Liver (tissue), 9 donors: Measurements from ENCODE around the gene SLC24A3. TPM values are rescaled to one million over a fixed set of nuclear protein-coding genes. Genes with fewer than 3 reads are reported as not detected.

Experiments
- DNase-seq: peaks from one replicate; pipeline ENCODE4 v3.0.0-alpha.2; 2017; ENCODE audit warnings: low spot score
- H3K27ac ChIP-seq, 2 donors: one replicate each; pipeline ENCODE4 v1.7.0; 2013; ENCODE audit warnings: inconsistent platforms in 2 of 2, low read length in 2 of 2, control low read depth in 1 of 2, low read depth in 1 of 2, mild to moderate bottlenecking in 1 of 2
- H3K27me3 ChIP-seq, 4 donors: one replicate each; pipeline versions ENCODE4 v1.6.1 to v1.7.0; 2013; ENCODE audit warnings: low read length in 3 of 4, inconsistent platforms in 1 of 4, mild to moderate bottlenecking in 1 of 4, moderate library complexity in 1 of 4; ENCODE audit not compliant: control insufficient read depth in 4 of 4, insufficient read depth in 4 of 4
- H3K36me3 ChIP-seq, 4 donors: one replicate each; pipeline versions ENCODE4 v1.6.1 to v1.7.0; 2013; ENCODE audit warnings: low read length in 3 of 4, mild to moderate bottlenecking in 3 of 4, low read depth in 1 of 4, moderate library complexity in 1 of 4; ENCODE audit not compliant: control insufficient read depth in 4 of 4, insufficient read depth in 3 of 4
- H3K4me1 ChIP-seq, 4 donors: one replicate each; pipeline versions ENCODE4 v1.6.1 to v1.7.0; 2013; ENCODE audit warnings: low read length in 3 of 4, mild to moderate bottlenecking in 3 of 4, moderate library complexity in 1 of 4; ENCODE audit not compliant: control insufficient read depth in 4 of 4, insufficient read depth in 4 of 4
- H3K4me3 ChIP-seq, 3 donors: one replicate each; pipeline versions ENCODE4 v1.6.1 to v1.7.0; 2013; ENCODE audit warnings: low read length in 3 of 3, control low read depth in 1 of 3, low read depth in 1 of 3, mild to moderate bottlenecking in 1 of 3
- H3K9ac ChIP-seq, 2 donors: one replicate each; pipeline ENCODE4 v1.7.0; 2013; ENCODE audit warnings: low read length in 2 of 2, mild to moderate bottlenecking in 2 of 2, moderate library complexity in 2 of 2, control low read depth in 1 of 2, low read depth in 1 of 2
- H3K9me3 ChIP-seq, 4 donors: one replicate each; pipeline versions ENCODE4 v1.6.1 to v1.7.0; 2013; ENCODE audit warnings: low read length in 3 of 4; ENCODE audit not compliant: control insufficient read depth in 4 of 4
- FOXA1 ChIP-seq: IDR thresholded peaks from 2 replicates; pipeline ENCODE4 v1.6.1; 2016; ENCODE audit warnings: antibody characterized with exemption
- FOXA2 ChIP-seq: IDR thresholded peaks from 2 replicates; pipeline ENCODE4 v1.6.1; 2016; ENCODE audit warnings: antibody characterized with exemption
- GABPA ChIP-seq, 2 donors: IDR thresholded peaks in 1 of 2; conservative IDR thresholded peaks in 1 of 2; 2 replicates each; pipeline ENCODE4 v1.6.1; 2016; ENCODE audit warnings: antibody characterized with exemption in 2 of 2, mild to moderate bottlenecking in 1 of 2, moderate library complexity in 1 of 2
- HNF4A ChIP-seq, 2 donors: conservative IDR thresholded peaks; 2 replicates each; pipeline ENCODE4 v1.6.1; 2016; ENCODE audit warnings: antibody characterized with exemption in 2 of 2, mild to moderate bottlenecking in 2 of 2
- HNF4G ChIP-seq: IDR thresholded peaks from 2 replicates; pipeline ENCODE4 v1.6.1; 2016; ENCODE audit warnings: antibody characterized with exemption
- RXRA ChIP-seq, 2 donors: IDR thresholded peaks; 2 replicates each; pipeline ENCODE4 v1.6.1; 2017 to 2018; ENCODE audit warnings: antibody characterized with exemption in 2 of 2, mild to moderate bottlenecking in 1 of 2
- SP1 ChIP-seq: IDR thresholded peaks from 2 replicates; pipeline ENCODE4 v1.6.1; 2018; ENCODE audit warnings: antibody characterized with exemption, mild to moderate bottlenecking
- TAF1 ChIP-seq: conservative IDR thresholded peaks from 2 replicates; pipeline ENCODE4 v1.6.1; 2016; ENCODE audit warnings: antibody characterized with exemption, mild to moderate bottlenecking
- YY1 ChIP-seq: IDR thresholded peaks from 2 replicates; pipeline ENCODE4 v1.6.1; 2016; ENCODE audit warnings: antibody characterized with exemption, mild to moderate bottlenecking
- WGBS: extraction: QIAGEN DNeasy Blood & Tissue Kit; methylation state at CpG from one replicate; pipeline ENCODE4 v1.1.7; 2013; 5-methylcytosine and 5-hydroxymethylcytosine counted together
- polyA plus RNA-seq, 2 donors: library from polyadenylated mRNA; stranded (reverse) in 1 of 2; unstranded in 1 of 2; fragments of 200-250 nt in 1 of 2; fragments of >200 nt in 1 of 2; fragmentation: Nextera tagmentation in 1 of 2; extraction: Ambion mirVana in 1 of 2; gene quantifications; one replicate each; pipeline versions ENCODE4 v1.2.1 to v1.2.3, GENCODE V29; 2013 to 2015
- total RNA-seq, 2 donors: library from RNA; depleted of rRNA; stranded (reverse); fragments of >200 nt; gene quantifications; one replicate each; pipeline ENCODE4 v1.2.3, GENCODE V29; 2014
- TF ChIP-seq, protein P1 (sequence below): fragments of 150-350 bp; IDR thresholded peaks from 2 replicates; pipeline ENCODE4 v1.5.1; 2017; ENCODE audit warnings: improper control_type of control experiment, low read depth, low read length; ENCODE audit not compliant: missing input control
- TF ChIP-seq, protein P2 (sequence below): IDR thresholded peaks from 2 replicates; pipeline ENCODE4 v1.6.1; 2016; ENCODE audit warnings: antibody characterized with exemption
- TF ChIP-seq, protein P3 (sequence below): IDR thresholded peaks from 2 replicates; pipeline ENCODE4 v1.6.1; 2016; ENCODE audit warnings: antibody characterized with exemption, mild to moderate bottlenecking
- donor health status: healthy.
- donor health status: healthy.
- donor health status: healthy.
- donor health status: healthy.
- donor health status: healthy.

SLC24A3 gene
- total and polyA plus RNA-seq, 4 donors: 0.28 to 1.8 (median 0.46) TPM

DNA sequence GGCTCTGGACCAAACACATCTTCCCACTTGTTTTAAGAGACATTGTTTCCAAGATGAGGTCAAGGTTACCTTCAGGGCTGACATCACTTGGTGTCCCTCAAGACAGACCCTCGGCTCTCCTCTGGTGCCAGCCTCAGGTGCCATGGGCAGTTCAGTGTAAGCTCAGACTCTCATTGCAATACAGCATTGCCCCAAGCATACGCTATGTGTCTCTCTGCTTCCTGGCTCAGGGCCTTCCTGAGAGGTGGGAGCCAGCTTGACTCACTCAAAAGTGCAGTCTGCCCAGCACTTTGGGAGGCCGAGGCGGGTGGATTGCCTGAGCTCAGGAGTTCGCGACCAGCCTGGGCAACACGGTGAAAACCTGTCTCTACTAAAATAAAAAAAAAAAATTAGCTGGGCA lies 51.7 kb downstream of the SLC24A3 start:
- no peak for DNase-seq
- WGBS: 94% methylated on average over 7 of the region's 7 CpGs
- Histone ChIP-seq H3K9me3 (no peaks in the 10 kb centered on the region), H3K9ac (no peak overlapping the region), H3K27me3 (no peaks in the 10 kb centered on the region), H3K4me3 (no peak overlapping the region), H3K36me3 (no peaks in the 10 kb centered on the region), H3K27ac (no peak overlapping the region), H3K4me1 (no peaks in the 10 kb centered on the region)
- TF ChIP-seq FOXA2 (no peak), TAF1 (no peak), SP1 (no peak), RXRA (IDR thresholded peaks at IDR 0.05) (no peak), HNF4A (conservative IDR thresholded peaks at IDR 0.05) (no peak), HNF4G (no peak), GABPA (IDR thresholded peaks at IDR 0.05 in 1 of 2, conservative IDR thresholded peaks at IDR 0.05 in 1 of 2) (no peak), YY1 (no peak), FOXA1 (no peak)
- TF ChIP-seq, protein P1, sequence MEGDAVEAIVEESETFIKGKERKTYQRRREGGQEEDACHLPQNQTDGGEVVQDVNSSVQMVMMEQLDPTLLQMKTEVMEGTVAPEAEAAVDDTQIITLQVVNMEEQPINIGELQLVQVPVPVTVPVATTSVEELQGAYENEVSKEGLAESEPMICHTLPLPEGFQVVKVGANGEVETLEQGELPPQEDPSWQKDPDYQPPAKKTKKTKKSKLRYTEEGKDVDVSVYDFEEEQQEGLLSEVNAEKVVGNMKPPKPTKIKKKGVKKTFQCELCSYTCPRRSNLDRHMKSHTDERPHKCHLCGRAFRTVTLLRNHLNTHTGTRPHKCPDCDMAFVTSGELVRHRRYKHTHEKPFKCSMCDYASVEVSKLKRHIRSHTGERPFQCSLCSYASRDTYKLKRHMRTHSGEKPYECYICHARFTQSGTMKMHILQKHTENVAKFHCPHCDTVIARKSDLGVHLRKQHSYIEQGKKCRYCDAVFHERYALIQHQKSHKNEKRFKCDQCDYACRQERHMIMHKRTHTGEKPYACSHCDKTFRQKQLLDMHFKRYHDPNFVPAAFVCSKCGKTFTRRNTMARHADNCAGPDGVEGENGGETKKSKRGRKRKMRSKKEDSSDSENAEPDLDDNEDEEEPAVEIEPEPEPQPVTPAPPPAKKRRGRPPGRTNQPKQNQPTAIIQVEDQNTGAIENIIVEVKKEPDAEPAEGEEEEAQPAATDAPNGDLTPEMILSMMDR: no peak
- TF ChIP-seq, protein P2, sequence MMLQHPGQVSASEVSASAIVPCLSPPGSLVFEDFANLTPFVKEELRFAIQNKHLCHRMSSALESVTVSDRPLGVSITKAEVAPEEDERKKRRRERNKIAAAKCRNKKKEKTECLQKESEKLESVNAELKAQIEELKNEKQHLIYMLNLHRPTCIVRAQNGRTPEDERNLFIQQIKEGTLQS: no peak
- TF ChIP-seq, protein P3, sequence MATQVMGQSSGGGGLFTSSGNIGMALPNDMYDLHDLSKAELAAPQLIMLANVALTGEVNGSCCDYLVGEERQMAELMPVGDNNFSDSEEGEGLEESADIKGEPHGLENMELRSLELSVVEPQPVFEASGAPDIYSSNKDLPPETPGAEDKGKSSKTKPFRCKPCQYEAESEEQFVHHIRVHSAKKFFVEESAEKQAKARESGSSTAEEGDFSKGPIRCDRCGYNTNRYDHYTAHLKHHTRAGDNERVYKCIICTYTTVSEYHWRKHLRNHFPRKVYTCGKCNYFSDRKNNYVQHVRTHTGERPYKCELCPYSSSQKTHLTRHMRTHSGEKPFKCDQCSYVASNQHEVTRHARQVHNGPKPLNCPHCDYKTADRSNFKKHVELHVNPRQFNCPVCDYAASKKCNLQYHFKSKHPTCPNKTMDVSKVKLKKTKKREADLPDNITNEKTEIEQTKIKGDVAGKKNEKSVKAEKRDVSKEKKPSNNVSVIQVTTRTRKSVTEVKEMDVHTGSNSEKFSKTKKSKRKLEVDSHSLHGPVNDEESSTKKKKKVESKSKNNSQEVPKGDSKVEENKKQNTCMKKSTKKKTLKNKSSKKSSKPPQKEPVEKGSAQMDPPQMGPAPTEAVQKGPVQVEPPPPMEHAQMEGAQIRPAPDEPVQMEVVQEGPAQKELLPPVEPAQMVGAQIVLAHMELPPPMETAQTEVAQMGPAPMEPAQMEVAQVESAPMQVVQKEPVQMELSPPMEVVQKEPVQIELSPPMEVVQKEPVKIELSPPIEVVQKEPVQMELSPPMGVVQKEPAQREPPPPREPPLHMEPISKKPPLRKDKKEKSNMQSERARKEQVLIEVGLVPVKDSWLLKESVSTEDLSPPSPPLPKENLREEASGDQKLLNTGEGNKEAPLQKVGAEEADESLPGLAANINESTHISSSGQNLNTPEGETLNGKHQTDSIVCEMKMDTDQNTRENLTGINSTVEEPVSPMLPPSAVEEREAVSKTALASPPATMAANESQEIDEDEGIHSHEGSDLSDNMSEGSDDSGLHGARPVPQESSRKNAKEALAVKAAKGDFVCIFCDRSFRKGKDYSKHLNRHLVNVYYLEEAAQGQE: no peak

DNA sequence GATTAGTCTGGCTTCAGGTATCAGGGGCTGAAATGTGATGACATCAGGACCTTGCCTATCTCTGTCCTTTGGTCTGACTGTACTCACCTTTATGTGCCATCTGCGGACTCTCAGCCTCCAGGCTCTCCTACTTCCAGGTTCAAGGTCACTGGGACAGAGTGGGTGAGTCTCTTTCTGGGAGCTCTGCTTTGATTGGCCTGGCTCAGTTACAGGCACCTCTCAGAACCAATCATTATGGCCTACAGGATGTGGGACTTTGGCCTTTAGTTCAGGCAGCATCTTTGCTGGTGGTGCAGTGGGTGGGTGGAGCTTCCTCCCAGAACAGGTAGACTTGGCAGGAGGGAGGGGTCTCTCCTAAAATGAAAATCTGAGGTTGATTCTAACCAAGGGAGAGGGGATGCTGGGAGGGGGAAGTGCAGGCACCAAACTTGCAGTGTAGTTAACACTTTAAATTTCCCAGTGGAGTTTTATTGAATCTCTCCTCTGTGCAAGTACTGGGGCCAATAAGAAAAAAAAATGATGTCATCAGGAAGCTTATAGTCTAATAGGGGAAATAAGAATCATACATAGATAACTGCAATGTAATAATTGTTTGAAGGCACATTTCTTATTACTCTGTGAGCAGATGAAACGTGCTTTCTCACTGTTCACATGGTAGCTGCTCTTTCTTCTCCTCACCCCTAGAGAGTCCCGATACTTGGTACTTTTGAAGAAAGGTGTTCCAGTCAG lies 53.4 kb downstream of the SLC24A3 start:
- no peak overlapping the region for H3K27ac ChIP-seq
- H3K4me3 ChIP-seq: no peak overlapping the region
- no peaks in the 10 kb centered on the region for H3K9me3 ChIP-seq
- 79% methylated on average over 3 of the region's 3 CpGs for WGBS
- TF ChIP-seq SP1: no peak
- TF ChIP-seq, protein P1: no peak
- no peak overlapping the region for H3K9ac ChIP-seq
- no peaks in the 10 kb centered on the region for H3K4me1 ChIP-seq
- no peak for DNase-seq
- H3K27me3 ChIP-seq: peaks cover 0 to 3% (median 0%) of the 10 kb centered on the region in 4 donors
- no peaks in the 10 kb centered on the region for H3K36me3 ChIP-seq
